Measurements from ENCODE around the gene SLC34A3.

DNA sequence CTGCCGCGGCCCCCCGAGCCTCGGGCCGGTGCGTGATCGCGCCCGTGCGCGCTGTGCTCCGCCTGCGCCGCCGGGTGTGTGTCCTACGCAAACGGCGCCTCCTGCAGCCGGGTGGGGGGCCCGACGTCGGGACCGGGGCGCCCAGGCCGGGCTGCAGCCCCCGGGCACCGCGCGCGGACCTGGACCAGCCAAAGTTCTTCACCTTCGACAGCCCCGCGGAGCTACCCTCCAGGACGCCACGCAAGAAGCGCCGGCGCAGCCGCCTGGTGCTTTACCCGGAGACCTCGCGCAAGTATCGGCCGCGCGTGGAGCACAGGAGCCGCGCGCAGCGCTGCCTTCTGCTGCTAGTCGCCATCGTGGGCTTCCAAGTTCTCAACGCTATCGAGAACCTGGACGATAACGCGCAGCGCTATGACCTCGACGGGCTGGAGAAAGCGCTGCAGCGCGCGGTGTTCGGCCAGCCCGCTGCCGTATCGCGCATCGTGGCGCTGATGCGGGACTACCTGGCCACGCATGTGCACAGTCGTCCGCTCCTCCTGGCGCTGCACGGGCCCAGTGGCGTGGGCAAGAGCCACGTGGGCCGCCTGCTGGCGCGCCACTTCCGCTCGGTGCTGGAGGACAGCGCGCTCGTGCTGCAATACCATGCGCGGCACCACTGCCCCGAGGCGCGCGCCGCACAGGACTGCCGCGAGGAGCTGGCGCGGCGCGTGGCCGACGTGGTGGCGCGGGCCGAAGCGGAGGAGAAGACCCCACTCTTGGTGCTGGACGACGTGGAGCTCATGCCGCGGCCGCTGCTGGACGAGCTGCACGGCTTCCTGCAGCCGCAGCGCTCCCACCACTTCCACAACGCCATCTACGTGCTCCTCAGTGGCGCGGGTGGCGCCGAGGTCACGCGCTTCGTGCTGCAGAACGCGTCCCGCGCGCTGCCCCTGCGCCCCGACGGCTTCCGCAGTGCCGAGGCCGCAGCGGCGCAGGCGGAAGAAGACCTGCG is 48.3 kb downstream of the SLC34A3 start:
- TF ChIP-seq EP300 (IDR thresholded peaks at IDR 0.05; ENCODE audit: borderline replicate concordance): no peak
- no peak for TF ChIP-seq TCF12 (IDR thresholded peaks at IDR 0.05; ENCODE audit: low read depth)
